Lung microvascular endothelial cell (primary cell): ENCODE measurements around the gene TADA2A. TPM values are rescaled to one million over a fixed set of nuclear protein-coding genes. Genes with fewer than 3 reads are reported as not detected.
A peak's percentile ranks its signal among the peaks of the same experiment; 100 is the strongest.

Experiments
- DNase-seq, 2 donors: peaks; one replicate each; pipeline versions ENCODE4 v3.0.0 to v3.0.0-alpha.2; 2010; ENCODE audit warnings: low read depth in 2 of 2
- total RNA-seq: library from RNA; depleted of rRNA; stranded (reverse); fragments of >200 nt; gene quantifications from 2 replicates; pipeline ENCODE4 v1.2.1, GENCODE V29; 2014

TADA2A gene
- total RNA-seq: 8.5 and 15.3 TPM in 2 replicates

DNA sequence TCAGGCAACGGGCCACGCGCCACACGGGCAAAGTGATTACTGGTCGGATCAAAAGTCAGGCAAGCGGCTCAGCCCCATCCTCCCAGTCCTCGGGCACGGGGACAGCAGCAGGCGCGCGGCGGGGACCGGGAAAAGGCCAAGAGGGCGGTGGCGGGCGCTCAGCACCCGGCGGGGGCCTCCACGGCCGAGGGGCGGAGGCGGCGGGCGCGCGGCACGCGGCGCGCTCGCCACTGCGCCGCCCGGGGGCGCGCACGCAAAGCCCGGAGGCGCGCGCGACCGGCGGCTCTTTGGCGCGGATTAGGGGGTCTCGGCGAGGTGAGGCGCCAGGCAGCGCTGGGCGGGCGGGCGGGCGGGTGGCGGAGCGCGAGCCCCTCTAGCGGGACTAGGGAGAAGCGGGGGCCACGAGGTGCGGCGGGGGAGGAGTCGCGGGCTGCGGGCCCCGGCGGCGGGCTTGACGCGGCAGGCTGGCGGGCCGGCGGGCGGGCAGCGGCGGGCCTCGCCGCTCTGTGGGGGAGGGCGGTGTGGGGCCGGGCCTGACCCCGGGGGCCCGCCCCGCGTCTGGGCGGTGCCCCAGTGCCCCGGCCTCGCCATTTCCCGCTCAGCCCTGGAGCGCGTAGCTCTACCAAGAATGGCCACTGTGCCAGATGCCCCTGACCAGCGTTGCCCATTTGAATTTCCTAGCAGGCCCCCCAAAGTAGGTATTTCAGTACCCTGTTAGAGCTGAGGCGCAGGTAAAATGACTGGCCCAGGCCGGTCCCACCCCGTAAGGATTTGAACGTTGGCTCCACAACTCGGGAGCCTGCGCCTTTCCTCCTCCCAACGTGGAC is at the start of gene TADA2A, which contains the start of gene ACACA:
TADA2A (plus strand) TSS at position 252 of the 827 bp plus-strand sequence. CDS start 4,480 bp downstream, outside the sequence.
ACACA (minus strand) TSS at position 202 of the 827 bp plus-strand sequence. CDS start 537 bp downstream, outside the sequence.
- DNase-seq: peak; percentile 84 to 86

- peak; percentile 59 to 61 for DNase-seq
Measured at GRCh38 chr17:37358098-37358829, 48.4 kb upstream of the TADA2A start.

DNA sequence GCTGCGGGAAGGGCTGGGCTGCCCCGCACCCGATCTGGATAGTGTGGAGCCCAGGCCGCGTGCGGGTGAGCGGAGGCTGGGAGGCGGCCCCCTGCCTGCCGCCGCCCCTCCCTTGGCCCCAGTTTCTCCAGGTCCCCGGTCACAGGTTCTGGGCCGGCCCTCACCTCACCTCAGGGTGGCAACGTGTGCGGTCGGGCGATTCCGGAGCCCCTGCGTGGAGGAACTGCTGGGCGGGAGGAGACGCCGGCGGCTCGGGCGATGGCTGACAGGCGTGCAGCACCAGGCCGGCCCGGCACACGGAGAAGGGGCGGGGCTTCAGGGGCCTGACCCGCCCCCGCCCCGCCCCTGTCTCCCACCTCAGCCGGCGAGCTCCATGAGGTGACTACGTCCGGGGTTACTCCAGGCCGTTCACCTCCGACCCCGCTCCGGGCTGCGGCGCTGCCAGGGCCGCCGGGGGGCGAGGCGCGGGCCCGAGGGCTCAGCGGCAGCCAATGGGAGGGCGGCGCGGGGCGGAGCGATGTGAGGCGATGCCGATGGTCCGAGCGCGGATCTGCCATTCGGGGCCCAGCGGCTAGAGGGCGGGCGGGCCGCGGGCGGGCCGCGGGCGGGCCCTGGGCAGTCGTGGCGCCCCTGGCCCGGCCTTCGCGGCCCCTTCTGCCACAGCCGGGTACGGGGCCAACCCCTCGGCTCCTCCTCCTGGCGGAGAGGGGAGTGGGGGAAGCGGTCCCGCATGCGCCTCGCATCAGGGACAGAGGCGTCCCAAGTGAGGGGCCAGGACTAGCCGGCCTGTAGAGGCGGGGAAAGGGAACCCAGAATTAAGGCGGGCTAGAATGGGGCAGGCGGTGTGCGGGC is 47.6 kb upstream of the TADA2A start:
- DNase-seq: peak; percentile 92 to 96

- no peak for DNase-seq
Measured at GRCh38 chr17:37359682-37360188, 47.0 kb upstream of the TADA2A start.

DNA sequence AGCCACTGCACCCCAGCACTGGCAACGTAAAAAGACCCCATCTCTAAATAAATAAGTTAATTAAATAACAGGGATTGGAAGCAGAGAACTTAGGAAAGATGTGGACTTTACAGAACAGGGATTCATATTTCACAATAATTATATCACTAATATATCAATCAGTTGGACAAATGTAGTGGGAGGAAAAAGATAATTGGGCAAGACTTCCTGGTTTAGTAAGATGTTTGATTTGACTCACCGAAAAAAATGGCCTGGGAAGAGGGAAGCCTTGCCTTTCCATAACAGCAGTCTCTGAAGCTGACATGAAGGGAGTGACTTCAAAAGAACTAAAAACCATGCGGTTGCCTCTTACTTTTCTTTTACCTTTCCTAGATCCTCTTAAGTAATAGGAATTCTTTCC is 46.1 kb upstream of the TADA2A start:
- peak in 1 of 2 donors; percentile 25 for DNase-seq

DNA sequence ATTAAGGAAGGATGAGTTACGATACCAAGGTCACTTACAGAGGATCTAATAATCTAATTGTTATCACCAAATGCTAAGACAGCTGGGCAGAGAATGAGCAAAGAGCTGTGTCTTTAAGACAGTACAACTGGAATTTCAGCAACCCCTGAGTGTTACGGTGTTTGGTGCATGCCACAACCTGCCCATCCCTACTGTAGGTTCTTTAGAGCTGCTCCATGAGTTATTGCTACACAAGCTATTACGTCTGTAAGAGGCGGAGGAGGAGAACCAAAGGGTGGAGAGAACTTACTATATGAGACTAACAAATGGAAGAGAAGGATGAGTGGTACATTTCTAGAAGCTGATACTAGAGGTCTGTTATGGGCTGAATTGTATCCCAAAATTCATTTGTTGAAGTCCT is 45.1 kb upstream of the TADA2A start:
- no peak for DNase-seq

DNA sequence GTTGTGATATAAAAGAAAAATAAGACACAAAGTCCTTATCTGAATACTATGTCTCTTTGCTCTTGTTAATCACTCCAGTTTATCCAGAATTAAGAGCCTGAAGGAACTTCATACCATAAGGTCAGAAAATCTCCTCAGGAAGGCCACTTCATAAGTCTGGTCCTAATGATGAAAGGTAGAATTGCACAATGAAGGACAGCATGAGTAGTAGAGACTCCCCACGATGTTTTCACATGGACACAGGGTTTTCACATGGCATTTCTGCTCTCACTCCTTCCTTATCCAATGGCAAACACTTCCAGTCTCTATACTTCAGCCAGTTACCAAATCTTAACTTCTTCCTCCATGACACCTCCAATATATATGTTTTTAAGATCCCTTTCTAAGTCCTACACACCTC is 41.1 kb upstream of the TADA2A start:
- no peak for DNase-seq

GRCh38 chr17:37368577-37368976 is 38.1 kb upstream of the TADA2A start:
- peak in 1 of 2 donors; percentile 51 for DNase-seq

GRCh38 chr17:37373530-37374159 is 33.0 kb upstream of the TADA2A start:
- peak; percentile 86 to 90 for DNase-seq

DNA sequence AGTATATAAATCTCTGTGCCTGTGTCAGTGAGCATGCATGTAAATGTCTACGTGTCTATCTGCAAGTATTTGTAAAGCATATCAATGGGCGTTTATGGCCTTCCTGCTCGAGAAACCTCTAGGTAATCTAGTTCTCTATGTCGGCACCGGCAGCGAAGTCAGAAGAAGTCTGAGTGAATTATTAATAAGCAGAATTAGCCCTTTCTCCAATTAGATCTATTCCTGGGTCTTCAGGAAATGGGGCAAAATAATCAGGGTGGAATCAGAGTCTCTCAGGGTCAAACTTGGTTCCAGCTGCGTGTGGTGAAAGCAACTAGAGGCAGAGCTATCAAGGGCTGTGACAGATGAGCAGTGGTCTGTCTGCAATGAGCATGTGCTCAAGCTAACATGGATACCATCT is 31.0 kb upstream of the TADA2A start, which contains the start of gene C17orf78:
C17orf78 (plus strand) TSS at position 280 of the 400 bp plus-strand sequence; CDS start at position 388, 108 bp downstream.
- DNase-seq: no peak

GRCh38 chr17:37382056-37382455 is 24.6 kb upstream of the TADA2A start:
- no peak for DNase-seq

DNA sequence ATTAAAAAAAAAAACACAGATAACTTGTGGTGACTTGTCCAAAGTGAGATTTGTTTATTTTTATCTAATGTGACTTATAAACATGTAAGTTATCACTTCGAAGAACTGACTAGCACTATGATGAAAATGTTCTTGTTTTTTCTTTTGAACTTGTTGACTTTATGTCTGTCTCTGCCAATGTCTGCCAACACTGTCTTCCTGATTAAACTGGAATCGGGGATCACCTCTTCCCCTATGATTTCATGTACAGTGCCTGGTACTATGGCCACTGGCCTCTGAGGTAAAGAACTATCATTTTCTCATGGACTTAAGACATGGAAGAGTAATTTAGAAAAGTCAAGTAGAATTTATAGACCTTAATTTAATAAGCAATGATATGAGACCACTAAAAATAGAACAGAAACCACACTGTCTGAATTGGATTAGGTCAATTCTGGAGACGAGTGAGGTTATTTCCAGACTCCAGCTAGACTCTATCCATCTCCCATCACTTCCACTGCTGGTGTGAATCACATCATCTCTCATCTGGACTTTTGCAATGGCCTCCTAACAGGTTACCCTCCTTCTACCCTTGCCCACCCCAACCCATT is 22.0 kb upstream of the TADA2A start:
- DNase-seq: peak; percentile 17 to 33

DNA sequence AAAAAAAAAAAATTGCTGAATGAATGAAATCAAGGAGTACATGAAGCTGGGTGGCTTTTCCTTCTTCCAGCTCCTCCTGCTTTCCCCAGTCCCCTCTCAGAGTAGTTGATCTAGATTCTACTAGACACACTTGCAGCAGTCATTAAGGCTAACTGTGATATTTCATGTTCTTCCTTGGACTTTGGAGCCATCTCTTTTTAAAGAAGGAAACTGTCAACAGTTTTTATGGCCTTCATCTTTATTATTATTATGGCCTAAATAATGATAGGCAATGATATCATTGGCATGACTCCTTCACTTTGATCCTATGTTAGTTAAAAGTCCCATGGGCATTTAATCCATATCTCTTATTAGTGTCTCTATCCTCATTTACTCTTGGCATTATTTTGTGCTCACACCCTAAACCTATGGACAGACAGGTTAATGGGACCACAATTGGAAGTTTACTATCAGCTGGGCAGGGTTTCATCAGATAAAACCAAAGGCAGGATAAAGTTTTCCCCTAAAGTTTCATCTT is 21.2 kb upstream of the TADA2A start:
- no peak for DNase-seq

- no peak for DNase-seq
Measured at GRCh38 chr17:37386462-37386861, 20.2 kb upstream of the TADA2A start.

DNA sequence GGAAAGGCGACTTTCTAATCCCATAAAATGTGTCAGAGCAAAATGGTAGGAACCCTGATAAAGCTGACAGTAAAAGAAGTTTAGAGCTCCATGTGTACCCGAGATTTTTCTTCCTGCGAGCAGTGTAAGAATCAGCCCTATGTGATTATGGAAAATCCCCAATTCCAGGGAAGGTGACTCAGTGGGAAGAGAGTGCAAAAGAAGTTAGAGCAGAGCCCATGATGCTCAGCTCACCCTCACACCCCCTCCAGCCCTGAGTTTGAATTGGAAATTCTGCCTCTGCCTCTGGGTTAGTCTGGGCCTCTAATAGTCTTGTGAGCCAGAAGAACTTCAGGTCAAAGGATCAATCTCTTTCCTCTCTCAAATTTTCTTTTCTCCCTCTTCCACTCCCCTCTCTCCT is 18.4 kb upstream of the TADA2A start:
- DNase-seq: peak in 1 of 2 donors; percentile 32

DNA sequence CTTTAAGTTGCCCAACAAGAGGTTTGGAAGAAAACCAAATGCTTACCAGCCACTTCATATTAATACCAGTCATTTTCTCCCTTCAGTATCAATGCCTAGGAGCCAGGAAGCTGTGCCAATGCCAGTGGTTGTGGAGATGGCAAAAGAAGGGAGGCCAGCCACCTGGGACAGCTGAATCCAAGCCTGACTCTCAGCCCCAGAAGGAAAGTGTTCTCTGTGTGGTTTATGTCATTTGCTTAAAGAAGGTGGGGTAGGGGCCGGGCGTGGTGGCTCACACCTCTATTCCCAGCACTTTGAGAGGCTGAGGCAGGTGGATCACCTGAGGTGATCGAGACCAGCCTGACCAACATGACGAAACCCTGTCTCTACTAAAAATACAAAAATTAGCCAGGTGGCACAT is 17.5 kb upstream of the TADA2A start:
- no peak for DNase-seq

DNA sequence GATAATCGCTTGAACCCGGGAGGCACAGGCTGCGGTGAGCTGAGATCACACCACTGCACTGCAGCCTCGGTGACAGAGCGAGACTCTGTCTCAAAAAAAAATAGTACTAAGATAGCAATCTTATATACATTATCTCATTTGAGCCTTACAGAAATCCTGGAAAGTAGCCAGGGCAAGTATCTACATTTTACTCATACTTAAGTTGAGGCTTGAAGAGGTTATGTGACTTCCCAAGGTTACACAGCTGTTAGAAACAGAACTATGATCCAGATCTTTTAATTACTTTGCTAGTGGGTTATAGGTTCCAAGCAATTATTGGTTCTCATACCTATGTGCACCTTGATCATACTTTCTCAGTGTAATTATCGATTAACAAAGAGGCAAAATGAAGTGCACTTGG is 15.5 kb upstream of the TADA2A start:
- DNase-seq: no peak

GRCh38 chr17:37392024-37392590 is 14.6 kb upstream of the TADA2A start:
- no peak for DNase-seq

DNA sequence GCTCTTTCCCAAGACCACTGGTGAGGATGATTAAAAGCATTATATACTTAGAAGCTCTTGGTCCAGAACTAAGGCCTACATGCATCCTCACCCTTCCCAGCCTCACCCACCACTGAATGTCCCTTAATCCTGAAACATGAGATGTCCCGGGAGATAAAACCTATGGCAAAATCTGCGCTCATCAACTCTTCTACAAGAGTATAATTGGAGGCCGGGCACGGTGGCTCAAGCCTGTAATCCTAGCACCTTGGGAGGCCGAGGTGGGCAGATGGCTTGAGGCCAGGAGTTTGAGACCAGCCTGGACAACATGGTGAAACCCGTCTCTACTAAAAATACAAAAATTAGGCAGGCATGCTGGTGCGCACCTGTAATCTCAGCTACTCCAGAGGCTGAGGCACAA is 13.3 kb upstream of the TADA2A start:
- DNase-seq: no peak
